Adrenal gland (tissue), 5 donors: ENCODE measurements around the gene XIRP1.

Experiments used
- CTCF ChIP-seq, 6 experiments: fragments of 450-650 bp in 4 of 6; fragments of 200-600 bp in 2 of 6; sonication (generic) in 1 of 6; IDR thresholded peaks; 1 replicate in 5 of 6; 2 replicates in 1 of 6; pipeline versions ENCODE4 v1.5.1 to v1.8.0; 2016 to 2021; ENCODE audit warnings: antibody characterized with exemption in 6 of 6, mild to moderate bottlenecking in 2 of 6, moderate library complexity in 1 of 6
- POLR2A ChIP-seq, 2 donors: fragments of 450-650 bp; IDR thresholded peaks; one replicate each; pipeline ENCODE4 v1.6.1; 2017; ENCODE audit warnings: antibody characterized with exemption in 2 of 2, mild to moderate bottlenecking in 2 of 2, moderate library complexity in 1 of 2
- donor health status: DM: no; HTN: no; CAD: no.

- TF ChIP-seq CTCF (IDR thresholded peaks at IDR 0.05) (no peak), POLR2A (IDR thresholded peaks at IDR 0.05) (no peak)
Observed at GRCh38 chr3:39166932-39167532, 25.4 kb downstream of the XIRP1 start.
